Mononuclear cell (primary cell): Measurements from ENCODE around the gene HSPBAP1. TPM values are rescaled to one million over a fixed set of nuclear protein-coding genes. Genes with fewer than 3 reads are reported as not detected.
"Not testable (repeated sequence)": the region's sequence is repeated elsewhere in the genome, so short reads cannot be mapped to it uniquely, and the experiment has no call there.

Source experiments
- H3K27me3 ChIP-seq: 2 replicates; pipeline ENCODE4 v1.6.0; 2011; ENCODE audit warnings: low read length, control low read depth; ENCODE audit not compliant: insufficient read depth
- H3K4me1 ChIP-seq: 2 replicates; pipeline ENCODE4 v1.5.1; 2011; ENCODE audit warnings: mild to moderate bottlenecking, low read length, control low read depth; ENCODE audit not compliant: insufficient read depth
- H3K4me3 ChIP-seq: 2 replicates; pipeline ENCODE4 v1.5.1; 2011; ENCODE audit warnings: mild to moderate bottlenecking, low read length, moderate library complexity
- H3K9me3 ChIP-seq: 2 replicates; pipeline ENCODE4 v1.5.1; 2011; ENCODE audit warnings: low read depth, mild to moderate bottlenecking, control low read depth, low read length
- total RNA-seq: library from RNA; depleted of rRNA; stranded (reverse); fragments of >200 nt; gene quantifications from one replicate; pipeline ENCODE4 v1.2.3, GENCODE V29; 2012

The HSPBAP1 gene
- total RNA-seq, 1 donor: 12.9 TPM

DNA sequence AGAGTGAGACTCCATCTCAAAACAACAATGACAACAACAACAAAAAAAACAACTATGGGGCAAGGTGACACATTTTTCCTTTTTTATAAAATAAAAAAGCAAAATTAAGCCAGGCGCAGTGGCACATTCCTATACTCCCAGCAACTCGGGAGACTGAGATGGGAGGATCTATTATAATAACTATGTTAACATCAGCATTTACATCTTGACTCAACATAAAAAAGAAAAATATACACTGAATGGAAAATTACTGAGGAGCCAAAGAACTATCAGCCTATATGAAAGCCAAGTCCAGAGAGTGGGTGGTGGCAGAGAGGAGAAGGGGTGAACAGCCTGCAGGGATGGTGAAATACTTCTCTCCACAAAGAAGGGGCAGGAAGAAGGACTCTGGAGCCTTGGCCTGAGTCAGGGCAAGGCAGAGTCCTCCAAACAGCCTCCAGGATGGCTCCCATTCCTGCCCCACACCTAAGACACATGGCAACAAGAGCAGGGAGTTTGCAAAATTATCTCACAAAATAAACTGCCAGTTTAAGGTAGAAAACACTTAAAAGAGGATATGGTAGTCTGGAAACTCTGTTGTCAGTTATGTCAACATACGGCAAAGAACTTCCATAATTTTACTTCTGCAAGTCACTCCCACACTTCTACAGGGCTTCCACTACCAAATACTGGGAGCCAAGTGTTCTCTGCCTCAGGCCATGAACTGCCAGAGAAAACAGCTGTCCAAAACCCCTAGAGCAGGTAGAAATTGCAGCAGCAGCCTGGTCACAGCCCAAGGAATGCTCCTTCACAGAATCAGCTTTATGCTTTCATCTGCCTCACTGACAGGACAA, 25.9 kb downstream of the HSPBAP1 start:
- peaks cover 57% of the 10 kb centered on the region for H3K4me1 ChIP-seq

GRCh38 chr3:122766430-122766829, 27.2 kb downstream of the HSPBAP1 start:
- H3K4me3 ChIP-seq: no peak overlapping the region
- H3K4me1 ChIP-seq: peaks cover 66% of the 10 kb centered on the region
- no peaks in the 10 kb centered on the region for H3K9me3 ChIP-seq
- H3K27me3 ChIP-seq: no peaks in the 10 kb centered on the region

More for the DNA sequence above, 25.9 kb downstream of the HSPBAP1 start:
- H3K27me3 ChIP-seq: no peaks in the 10 kb centered on the region
- no peak overlapping the region for H3K4me3 ChIP-seq
- no peaks in the 10 kb centered on the region for H3K9me3 ChIP-seq

- H3K9me3 ChIP-seq: no peaks in the 10 kb centered on the region
- no peak overlapping the region for H3K4me3 ChIP-seq
- no peaks in the 10 kb centered on the region for H3K27me3 ChIP-seq
- peaks cover 63% of the 10 kb centered on the region for H3K4me1 ChIP-seq
Observed at GRCh38 chr3:122760453-122761271, 33.0 kb downstream of the HSPBAP1 start.

DNA sequence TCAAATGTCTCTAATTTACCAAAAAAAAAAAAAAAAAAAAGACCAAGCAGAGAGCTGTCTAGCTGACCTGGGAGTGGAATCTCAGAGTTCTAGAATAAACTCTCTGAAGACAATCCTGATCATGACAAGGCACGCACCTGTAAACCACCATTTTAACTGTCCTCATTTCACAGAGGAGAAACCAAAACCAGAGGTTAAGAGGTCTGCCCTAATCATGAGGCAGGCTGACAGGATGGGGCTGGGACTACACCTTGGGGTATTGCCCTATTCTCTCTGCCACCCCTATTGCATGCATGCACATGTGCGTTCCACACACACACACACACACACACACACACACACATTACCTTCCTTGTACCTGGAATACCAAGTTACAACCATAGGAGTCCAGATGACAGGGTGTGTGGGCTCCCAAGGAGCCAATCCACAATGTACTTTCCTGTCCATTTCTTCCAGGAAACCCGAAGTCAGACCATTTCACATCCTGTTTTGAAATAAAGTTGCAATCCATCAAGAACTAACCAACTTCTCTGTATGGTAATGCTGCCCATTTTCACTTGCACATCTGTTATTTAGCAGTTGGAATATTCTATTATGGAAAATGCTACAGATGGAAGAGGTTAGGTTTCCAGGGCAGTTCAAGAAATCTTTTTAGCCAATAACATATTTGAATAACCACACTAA, 34.6 kb downstream of the HSPBAP1 start:
- no peaks in the 10 kb centered on the region for H3K9me3 ChIP-seq
- H3K27me3 ChIP-seq: no peaks in the 10 kb centered on the region
- H3K4me1 ChIP-seq: peaks cover 62% of the 10 kb centered on the region
- no peak overlapping the region for H3K4me3 ChIP-seq

GRCh38 chr3:122755491-122755890, 38.1 kb downstream of the HSPBAP1 start:
- peaks cover 39% of the 10 kb centered on the region for H3K4me1 ChIP-seq
- no peaks in the 10 kb centered on the region for H3K27me3 ChIP-seq

GRCh38 chr3:122754929-122755328, 38.7 kb downstream of the HSPBAP1 start:
- Histone ChIP-seq H3K4me3 (no peak overlapping the region), H3K9me3 (no peaks in the 10 kb centered on the region), H3K4me1 (peaks cover 33% of the 10 kb centered on the region), H3K27me3 (no peaks in the 10 kb centered on the region)

More at GRCh38 chr3:122755491-122755890, 38.1 kb downstream of the HSPBAP1 start:
- Histone ChIP-seq H3K9me3 (no peaks in the 10 kb centered on the region), H3K4me3 (no peak overlapping the region)

- H3K9me3 ChIP-seq: no peaks in the 10 kb centered on the region
- H3K4me3 ChIP-seq: no peak overlapping the region
- H3K4me1 ChIP-seq: no peaks in the 10 kb centered on the region
- H3K27me3 ChIP-seq: no peaks in the 10 kb centered on the region
Observed at GRCh38 chr3:122748347-122748746, 45.3 kb downstream of the HSPBAP1 start.

- H3K27me3 ChIP-seq, H3K4me3 ChIP-seq, H3K4me1 ChIP-seq, H3K9me3 ChIP-seq: not testable (repeated sequence)
Observed at GRCh38 chr3:122747295-122747694, 46.3 kb downstream of the HSPBAP1 start.

- no peaks in the 10 kb centered on the region for H3K9me3 ChIP-seq
- H3K27me3 ChIP-seq: no peaks in the 10 kb centered on the region
- H3K4me1 ChIP-seq: no peaks in the 10 kb centered on the region
- no peak overlapping the region for H3K4me3 ChIP-seq
Observed at GRCh38 chr3:122745369-122746021, 48.1 kb downstream of the HSPBAP1 start.

DNA sequence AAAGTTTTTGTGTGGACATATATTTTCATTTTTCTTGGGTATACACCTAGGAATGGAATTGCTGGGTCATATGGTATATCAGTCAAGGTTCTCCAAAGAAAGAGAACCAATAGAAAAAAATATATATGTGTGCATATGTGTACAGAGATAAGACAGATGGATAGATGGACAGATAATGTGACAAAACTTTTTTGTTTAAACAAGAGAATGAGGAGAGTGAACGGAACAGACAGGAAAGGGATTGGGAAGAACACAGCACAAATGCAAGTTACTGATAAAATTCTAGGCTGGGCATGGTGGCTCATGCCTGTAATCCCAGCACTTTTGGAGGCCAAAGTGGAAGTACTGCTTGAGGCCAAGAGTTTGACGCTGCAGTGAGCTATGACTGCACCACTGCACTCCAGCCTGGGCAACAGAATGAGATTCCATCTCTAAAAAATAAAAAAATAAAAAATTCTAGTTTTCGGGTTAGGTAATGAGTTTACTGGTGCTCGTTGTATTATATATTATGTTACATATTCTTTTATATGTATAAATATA, 50.0 kb downstream of the HSPBAP1 start:
- Histone ChIP-seq H3K9me3 (no peaks in the 10 kb centered on the region), H3K27me3 (no peaks in the 10 kb centered on the region), H3K4me1 (no peaks in the 10 kb centered on the region), H3K4me3 (no peak overlapping the region)

DNA sequence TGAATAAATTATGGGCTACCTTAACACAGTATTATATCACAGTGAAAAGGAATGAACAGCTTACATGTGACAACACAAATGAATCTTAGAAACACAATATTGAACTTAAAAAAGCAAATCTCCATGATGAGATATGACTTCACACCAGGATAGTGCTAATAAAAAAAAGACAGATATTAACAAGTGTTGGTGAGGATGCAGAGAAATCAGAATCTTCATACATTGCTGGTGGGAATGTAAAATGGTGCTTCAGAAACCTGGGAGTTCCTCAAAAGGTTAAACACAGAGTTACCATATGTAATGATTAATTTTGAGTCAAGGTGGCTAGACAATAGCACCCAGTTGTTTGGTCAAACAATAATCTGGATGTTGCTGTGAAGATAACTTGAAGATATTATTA, 51.4 kb downstream of the HSPBAP1 start:
- Histone ChIP-seq H3K9me3 (no peaks in the 10 kb centered on the region), H3K27me3 (no peaks in the 10 kb centered on the region), H3K4me1 (no peaks in the 10 kb centered on the region), H3K4me3 (no peak overlapping the region)

DNA sequence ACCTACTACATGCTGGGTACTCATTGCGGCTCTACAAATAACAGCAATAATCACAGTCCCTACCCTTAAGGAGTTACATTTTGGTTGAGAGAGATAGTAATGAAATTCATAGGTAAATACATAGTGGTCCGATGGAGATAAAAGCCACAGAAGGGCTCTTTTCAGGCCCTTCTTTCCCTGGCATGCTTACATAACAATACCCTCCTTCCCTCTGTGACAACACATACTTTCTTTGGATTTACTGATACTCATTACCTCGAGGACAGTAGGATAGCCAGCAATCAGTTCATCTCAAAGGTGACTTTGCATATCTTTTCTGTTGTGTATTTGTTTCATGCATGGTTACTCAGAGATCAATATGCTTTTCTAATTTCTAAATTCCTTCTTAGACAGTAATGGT, 54.5 kb downstream of the HSPBAP1 start:
- Histone ChIP-seq H3K27me3 (no peaks in the 10 kb centered on the region), H3K4me1 (no peaks in the 10 kb centered on the region), H3K4me3 (no peak overlapping the region), H3K9me3 (no peaks in the 10 kb centered on the region)

DNA sequence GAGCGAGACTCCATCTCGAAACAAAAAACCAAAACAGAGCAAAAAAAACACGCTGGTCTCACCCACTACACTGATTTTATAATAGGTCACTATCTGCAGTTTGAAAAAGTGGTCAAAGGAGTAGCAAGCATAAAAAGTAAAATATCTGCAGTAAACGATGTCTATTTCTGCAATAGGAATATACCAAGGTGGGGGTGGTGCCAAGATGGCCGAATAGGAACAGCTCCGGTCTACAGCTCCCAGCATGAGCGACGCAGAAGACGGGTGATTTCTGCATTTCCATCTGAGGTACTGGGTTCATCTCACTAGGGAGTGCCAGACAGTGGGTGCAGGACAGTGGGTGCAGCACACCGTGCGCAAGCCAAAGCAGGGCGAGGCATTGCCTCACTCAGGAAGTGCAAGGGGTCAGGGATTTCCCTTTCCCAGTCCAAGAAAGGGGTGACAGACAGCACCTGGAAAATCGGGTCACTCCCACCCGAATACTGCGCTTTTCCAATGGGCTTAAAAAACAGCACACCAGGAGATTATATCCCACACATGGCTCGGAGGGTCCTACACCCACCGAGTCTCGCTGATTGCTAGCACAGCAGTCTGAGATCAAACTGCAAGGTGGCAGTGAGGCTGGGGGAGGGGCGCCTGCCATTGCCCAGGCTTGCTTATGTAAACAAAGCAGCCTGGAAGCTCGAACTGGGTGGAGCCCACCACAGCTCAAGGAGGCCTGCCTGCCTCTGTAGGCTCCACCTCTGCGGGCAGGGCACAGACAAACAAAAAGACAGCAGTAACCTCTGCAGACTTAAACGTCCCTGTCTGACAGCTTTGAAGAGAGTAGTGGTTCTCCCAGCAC, 60.7 kb downstream of the HSPBAP1 start:
- not testable (repeated sequence) for H3K4me3 ChIP-seq, H3K9me3 ChIP-seq, H3K4me1 ChIP-seq, H3K27me3 ChIP-seq

DNA sequence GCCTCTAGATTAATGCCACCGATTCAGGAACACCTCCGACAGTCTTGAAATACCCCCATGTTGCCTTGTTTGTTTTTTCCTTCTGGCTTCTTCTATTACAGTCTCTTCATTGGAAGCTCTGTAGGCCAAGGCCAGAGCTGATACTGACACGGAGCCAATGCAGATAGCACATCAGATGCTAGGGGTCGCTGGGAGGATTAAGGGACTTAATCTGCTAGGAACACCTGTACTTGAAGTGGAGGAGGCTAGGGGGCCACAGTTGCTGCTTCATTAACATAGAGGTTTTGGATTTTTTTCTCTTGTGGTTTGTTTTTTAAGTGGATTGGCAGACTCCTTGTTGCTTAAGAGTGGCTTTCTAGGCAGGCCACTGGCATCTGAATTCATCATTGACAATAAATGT, 63.4 kb downstream of the HSPBAP1 start:
- Histone ChIP-seq H3K27me3 (no peaks in the 10 kb centered on the region), H3K4me3 (no peak overlapping the region), H3K4me1 (no peaks in the 10 kb centered on the region), H3K9me3 (no peaks in the 10 kb centered on the region)
